SK-N-MC (cell line): ENCODE results near the gene KDM4B.

Experiments used
- EZH2 ChIP-seq: fragments of 200-600 bp; sonication (generic); IDR thresholded peaks from one replicate; pipeline ENCODE4 v1.6.1; 2017; ENCODE audit warnings: antibody characterized with exemption
- FOXP2 ChIP-seq: optimal IDR thresholded peaks from 2 replicates; pipeline ENCODE3; 2011; ENCODE audit warnings: mild to moderate bottlenecking, moderate library complexity; ENCODE audit not compliant: insufficient read depth; ENCODE audit errors: extremely low read length, control extremely low read depth
- POLR2AphosphoS5 ChIP-seq: IDR thresholded peaks from 2 replicates; pipeline ENCODE4 v1.6.1; 2012; ENCODE audit warnings: mild to moderate bottlenecking, low read depth, low read length, borderline replicate concordance

DNA sequence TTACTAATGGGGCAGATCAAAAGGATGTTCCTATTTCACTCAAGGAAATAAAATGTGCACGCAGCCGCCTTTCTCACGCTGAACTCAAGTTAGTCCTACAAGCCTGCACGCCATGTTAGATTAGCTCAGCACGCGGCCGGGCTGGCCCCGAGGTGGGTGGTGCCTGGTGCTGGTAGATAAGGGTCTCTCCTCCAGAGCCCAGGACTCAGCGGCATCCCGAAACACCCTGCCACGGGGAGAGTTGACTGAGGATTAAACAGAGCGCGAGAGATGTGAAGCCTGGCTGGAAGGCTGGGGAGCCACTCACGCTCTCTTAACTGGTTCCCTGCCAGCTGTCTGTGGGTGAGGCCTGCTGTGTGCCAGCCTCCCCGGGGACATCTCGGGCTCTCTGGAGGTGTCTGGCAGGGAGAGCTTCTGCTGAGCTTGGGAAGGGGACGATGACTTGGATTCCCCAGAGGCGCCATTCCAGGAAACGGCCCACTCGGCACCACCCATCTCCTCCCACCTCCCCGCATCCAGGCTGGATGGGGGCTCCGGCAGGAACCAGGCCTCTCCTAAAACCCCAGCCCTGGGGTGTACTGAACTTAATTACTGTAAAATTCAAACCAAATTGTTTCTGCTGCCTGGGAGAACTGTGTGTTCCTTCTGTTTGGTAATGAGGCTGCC lies 122.2 kb downstream of the KDM4B start:
- TF ChIP-seq EZH2 (no peak), FOXP2 (peak; percentile 76), POLR2AphosphoS5 (peak; percentile 52)
